A549 (cell line): ENCODE results near the gene SYT8. TPM values are rescaled to one million over a fixed set of nuclear protein-coding genes. Genes with fewer than 3 reads are reported as not detected.

Experiments
- ATAC-seq, 2 experiments: fragments of 200-7000 bp in 1 of 2; fragments of >200 bp in 1 of 2; cut with Nextera tagmentation in 1 of 2; cut with Tn5 transposase in 1 of 2; 3 replicates each; pipeline versions ENCODE4 v1.8.0 to v1.9.1; 2018 to 2020; ENCODE audit warnings: mild to moderate bottlenecking in 1 of 2, moderate library complexity in 1 of 2
- CTCF ChIA-PET: fragments of 300-600 bp; sonication (Branson Sonifier 250); formaldehyde crosslinking; extraction: SDS; loops from one replicate; lab custom pipeline; 2021; ENCODE audit warnings: antibody characterized with exemption, inconsistent platforms; lab: Yijun Ruan, JAX
- POLR2A ChIA-PET: fragments of 350-600 bp; formaldehyde crosslinking; extraction: SDS; loops from one replicate; lab custom pipeline; 2021; ENCODE audit warnings: antibody characterized with exemption, inconsistent platforms; lab: Yijun Ruan, JAX
- DNase-seq, 2 experiments: peaks; one replicate each; pipeline versions ENCODE4 v3.0.0 to v3.0.0-alpha.2; 2011 to 2016; ENCODE audit warnings: low read depth in 1 of 2, low spot score in 1 of 2
- FAIRE-seq: peaks from 2 replicates; lab custom pipeline; 2011; peaks lifted over from hg19 to GRCh38; lab: Jason Lieb, UNC
- H3K27ac ChIP-seq, 2 experiments: fragments of >200 bp; sonication (Bioruptor Twin); formaldehyde crosslinking; 3 replicates each; pipeline ENCODE4 v1.5.1; 2016 to 2017
- H3K4me1 ChIP-seq: fragments of >200 bp; sonication (Bioruptor Twin); formaldehyde crosslinking; 3 replicates; pipeline ENCODE4 v1.6.1; 2016
- H3K4me2 ChIP-seq: fragments of >200 bp; sonication (Bioruptor Twin); formaldehyde crosslinking; 3 replicates; pipeline ENCODE4 v1.6.1; 2016
- H3K4me3 ChIP-seq: fragments of >200 bp; sonication (Bioruptor Twin); formaldehyde crosslinking; 3 replicates; pipeline ENCODE4 v1.5.1; 2016
- H3K9me3 ChIP-seq: fragments of >200 bp; sonication (Bioruptor Twin); formaldehyde crosslinking; 3 replicates; pipeline ENCODE4 v1.6.1; 2016
- CBX8 ChIP-seq: fragments of 200-600 bp; sonication (generic); IDR thresholded peaks from 2 replicates; pipeline ENCODE4 v1.6.1; 2016
- CEBPB ChIP-seq, 2 experiments: fragments of >200 bp in 1 of 2; sonication (Bioruptor Twin) in 1 of 2; formaldehyde crosslinking in 1 of 2; IDR thresholded peaks; 2 replicates each; pipeline ENCODE4 v1.6.1; 2012 to 2016
- CHD4 ChIP-seq: fragments of 200-600 bp; sonication (generic); IDR thresholded peaks from 2 replicates; pipeline ENCODE4 v1.6.1; 2016; ENCODE audit warnings: antibody characterized with exemption, mild to moderate bottlenecking, borderline replicate concordance
- EHMT2 ChIP-seq: fragments of 200-600 bp; sonication (generic); IDR thresholded peaks from 2 replicates; pipeline ENCODE4 v1.6.1; 2016; ENCODE audit warnings: antibody characterized with exemption, low read depth, mild to moderate bottlenecking, moderate library complexity
- ESRRA ChIP-seq: fragments of 150-350 bp; IDR thresholded peaks from 2 replicates; pipeline ENCODE4 v1.6.1; 2014; ENCODE audit warnings: mild to moderate bottlenecking, low read length, borderline replicate concordance
- FOSB ChIP-seq: fragments of 250-450 bp; sonication (Bioruptor Pico); IDR thresholded peaks from 2 replicates; pipeline ENCODE4 v1.5.0; 2020; ENCODE audit warnings: mild to moderate bottlenecking, moderate library complexity
- FOSL2 ChIP-seq, 2 experiments: fragments of 450-650 bp in 1 of 2; fragments of >200 bp in 1 of 2; sonication (Bioruptor Twin) in 1 of 2; formaldehyde crosslinking; IDR thresholded peaks; 2 replicates each; pipeline versions ENCODE4 v1.5.0 to v1.6.1; 2016 to 2020; ENCODE audit warnings: mild to moderate bottlenecking in 1 of 2, moderate library complexity in 1 of 2
- JUNB ChIP-seq: fragments of >200 bp; sonication (Bioruptor Twin); formaldehyde crosslinking; IDR thresholded peaks from 2 replicates; pipeline ENCODE4 v1.6.1; 2016
- MAZ ChIP-seq: fragments of 150-350 bp; IDR thresholded peaks from 2 replicates; pipeline ENCODE4 v1.6.1; 2014; ENCODE audit warnings: antibody characterized with exemption, low read depth, low read length, borderline replicate concordance
- PHF8 ChIP-seq: fragments of 200-600 bp; sonication (generic); IDR thresholded peaks from 2 replicates; pipeline ENCODE4 v1.6.1; 2016; ENCODE audit warnings: low read depth, mild to moderate bottlenecking, antibody characterized with exemption, moderate library complexity, borderline replicate concordance
- RAD21 ChIP-seq, 2 experiments: fragments of >200 bp in 1 of 2; sonication (Bioruptor Twin) in 1 of 2; formaldehyde crosslinking in 1 of 2; IDR thresholded peaks in 1 of 2; conservative IDR thresholded peaks in 1 of 2; 2 replicates in 1 of 2; 3 replicates in 1 of 2; pipeline ENCODE4 v1.6.1; 2012 to 2018; ENCODE audit warnings: inconsistent platforms in 1 of 2
- RFX5 ChIP-seq: fragments of 450-650 bp; IDR thresholded peaks from 2 replicates; pipeline ENCODE4 v1.7.1; 2014; ENCODE audit warnings: antibody characterized with exemption, mild to moderate bottlenecking, moderate library complexity
- TP53 ChIP-seq: fragments of 250-450 bp; sonication (Bioruptor Pico); IDR thresholded peaks from 2 replicates; pipeline ENCODE4 v1.5.0; 2021; ENCODE audit warnings: mild to moderate bottlenecking, moderate library complexity
- WGBS: methylation state at CpG from one replicate; pipeline ENCODE4 v1.1.6; 2017; ENCODE audit errors: missing lambda C conversion rate; 5-methylcytosine and 5-hydroxymethylcytosine counted together
- polyA plus RNA-seq, 4 experiments: library from polyadenylated mRNA; depleted of rRNA in 3 of 4; stranded (reverse); fragments of >200 nt; fragmentation: RNase III in 1 of 4; extraction: RNeasy Plus Mini Kit Qiagen cat#74134 plus additional on column Dnase treatment in 1 of 4; gene quantifications; 2 replicates in 3 of 4; 3 replicates in 1 of 4; pipeline ENCODE4 v1.2.3, GENCODE V29; 2011 to 2017
- TF ChIP-seq, protein P1 (sequence below): fragments of >200 bp; sonication (Bioruptor Twin); formaldehyde crosslinking; IDR thresholded peaks from 3 replicates; pipeline ENCODE4 v1.5.1; 2016
- TF ChIP-seq, protein P2 (sequence below): fragments of 450-650 bp; IDR thresholded peaks from 2 replicates; pipeline ENCODE4 v1.6.1; 2014; ENCODE audit warnings: antibody characterized with exemption
- TF ChIP-seq, protein P3 (sequence below): IDR thresholded peaks from 2 replicates; pipeline ENCODE4 v1.6.1; 2012; ENCODE audit warnings: low read depth, borderline replicate concordance

SYT8 gene
- polyA plus RNA-seq, 2 of the 4 experiments (the other 2 are of a cell fraction), result 0.25 TPM; not detected in 1

DNA sequence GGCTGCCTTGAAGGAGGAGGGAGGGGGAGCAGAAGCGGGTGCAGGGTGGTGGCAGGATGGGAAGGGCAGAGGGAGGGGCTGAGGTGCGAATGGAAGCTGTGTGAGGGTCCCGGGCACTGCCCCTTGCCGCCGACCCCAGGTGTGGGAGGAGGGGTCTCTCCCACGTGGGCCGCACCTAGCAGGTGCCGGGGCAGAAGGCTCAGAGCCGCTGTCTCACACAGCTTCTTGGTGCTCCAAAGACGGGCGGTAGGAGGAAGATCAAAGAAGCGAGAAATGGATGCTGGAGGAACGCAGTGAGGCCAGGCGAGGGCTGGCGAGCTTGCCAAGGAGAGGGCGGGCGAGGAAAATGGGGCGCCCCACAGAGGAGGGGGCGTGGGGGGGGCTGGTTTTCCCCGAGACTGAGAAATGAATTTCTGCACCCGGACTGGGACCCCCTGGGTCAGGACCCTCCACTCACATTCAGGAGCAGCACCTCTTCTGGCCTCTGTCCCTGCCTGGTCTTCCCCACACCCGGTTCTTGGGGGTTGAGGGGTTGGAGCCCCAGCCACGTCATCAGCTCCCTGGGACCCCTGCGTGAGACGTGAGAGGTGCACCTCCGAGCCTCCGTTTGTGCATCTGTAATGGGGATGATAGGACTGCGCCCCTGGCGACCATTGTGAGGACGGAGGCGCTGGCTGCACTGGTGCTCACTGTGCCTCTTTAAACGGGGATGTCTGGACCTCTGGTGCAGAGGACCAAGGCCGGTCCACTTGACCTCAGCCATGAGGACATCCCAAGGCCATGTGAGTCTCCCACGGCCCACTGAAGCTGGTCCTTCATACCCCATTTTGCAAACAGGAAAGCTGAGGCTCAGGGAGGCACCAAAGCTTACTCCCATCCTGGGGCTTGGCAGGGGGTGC is 34.9 kb downstream of the SYT8 start:
- peak overlapping the region in 1 of 2 experiments; percentile 34; a peak in 2 of 6 replicates for H3K27ac ChIP-seq
- FAIRE-seq, result no peak
- DNase-seq, result peak; percentile 59 to 79
- peaks cover 29% of the 10 kb centered on the region for H3K4me1 ChIP-seq
- peak overlapping the region; percentile 67 for H3K4me2 ChIP-seq
- no peak for TF ChIP-seq FOSL2 (IDR thresholded peaks at IDR 0.05)
- no peak for TF ChIP-seq FOSL2 (CRISPR knock-in tag; IDR thresholded peaks at IDR 0.05)
- TF ChIP-seq, protein P1, sequence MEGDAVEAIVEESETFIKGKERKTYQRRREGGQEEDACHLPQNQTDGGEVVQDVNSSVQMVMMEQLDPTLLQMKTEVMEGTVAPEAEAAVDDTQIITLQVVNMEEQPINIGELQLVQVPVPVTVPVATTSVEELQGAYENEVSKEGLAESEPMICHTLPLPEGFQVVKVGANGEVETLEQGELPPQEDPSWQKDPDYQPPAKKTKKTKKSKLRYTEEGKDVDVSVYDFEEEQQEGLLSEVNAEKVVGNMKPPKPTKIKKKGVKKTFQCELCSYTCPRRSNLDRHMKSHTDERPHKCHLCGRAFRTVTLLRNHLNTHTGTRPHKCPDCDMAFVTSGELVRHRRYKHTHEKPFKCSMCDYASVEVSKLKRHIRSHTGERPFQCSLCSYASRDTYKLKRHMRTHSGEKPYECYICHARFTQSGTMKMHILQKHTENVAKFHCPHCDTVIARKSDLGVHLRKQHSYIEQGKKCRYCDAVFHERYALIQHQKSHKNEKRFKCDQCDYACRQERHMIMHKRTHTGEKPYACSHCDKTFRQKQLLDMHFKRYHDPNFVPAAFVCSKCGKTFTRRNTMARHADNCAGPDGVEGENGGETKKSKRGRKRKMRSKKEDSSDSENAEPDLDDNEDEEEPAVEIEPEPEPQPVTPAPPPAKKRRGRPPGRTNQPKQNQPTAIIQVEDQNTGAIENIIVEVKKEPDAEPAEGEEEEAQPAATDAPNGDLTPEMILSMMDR, result peak; percentile 51
- peak in 1 of 2 experiments; percentile 15; a peak in 1 of 5 replicates for TF ChIP-seq RAD21 (conservative IDR thresholded peaks at IDR 0.05 in 1 of 2, IDR thresholded peaks at IDR 0.05 in 1 of 2)
- 0 out of 3 replicates have a peak overlapping the region, but pooled peaks have one; percentile 8 for H3K4me3 ChIP-seq
- POLR2A ChIA-PET, result no interaction called here
- WGBS, result 11% methylated on average over 21 of the region's 34 CpGs
- CTCF ChIA-PET, result interaction anchor here (0.7 to 3.5 kb wide), 31 partner anchors 9 to 287 kb away, joined by 3 to 35 read pairs (median 4); partner anchors contain the start of genes LSP1, SYT8 and TNNI2
- no peaks in the 10 kb centered on the region for H3K9me3 ChIP-seq
- peak; percentile 73 to 89 for ATAC-seq

DNA sequence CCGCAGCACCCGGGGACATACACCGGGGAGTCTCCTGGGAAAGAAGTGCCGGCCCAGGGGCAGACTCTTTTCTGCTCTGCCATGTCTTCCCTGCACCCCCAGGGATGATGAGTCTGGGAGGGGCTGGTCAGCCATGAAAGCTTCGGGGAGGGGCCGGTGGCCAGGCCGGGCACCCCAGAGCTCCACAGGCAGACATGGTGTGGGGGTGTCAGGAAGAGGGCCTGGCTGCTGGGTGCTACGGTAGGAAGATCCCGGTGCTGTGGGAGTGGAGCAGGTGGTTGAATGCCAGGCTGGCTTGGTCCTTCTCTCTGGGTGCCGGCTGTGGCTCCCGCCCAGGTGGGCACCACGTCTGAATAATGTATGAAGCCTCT is 35.5 kb downstream of the SYT8 start:
- POLR2A ChIA-PET, result no interaction called here
- no peak for TF ChIP-seq FOSB (CRISPR knock-in tag)
- no peak for TF ChIP-seq CBX8
- no peak for TF ChIP-seq ESRRA
- TF ChIP-seq, protein P2, sequence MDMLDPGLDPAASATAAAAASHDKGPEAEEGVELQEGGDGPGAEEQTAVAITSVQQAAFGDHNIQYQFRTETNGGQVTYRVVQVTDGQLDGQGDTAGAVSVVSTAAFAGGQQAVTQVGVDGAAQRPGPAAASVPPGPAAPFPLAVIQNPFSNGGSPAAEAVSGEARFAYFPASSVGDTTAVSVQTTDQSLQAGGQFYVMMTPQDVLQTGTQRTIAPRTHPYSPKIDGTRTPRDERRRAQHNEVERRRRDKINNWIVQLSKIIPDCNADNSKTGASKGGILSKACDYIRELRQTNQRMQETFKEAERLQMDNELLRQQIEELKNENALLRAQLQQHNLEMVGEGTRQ, result no peak
- no peak for TF ChIP-seq RFX5
- TF ChIP-seq, protein P3, sequence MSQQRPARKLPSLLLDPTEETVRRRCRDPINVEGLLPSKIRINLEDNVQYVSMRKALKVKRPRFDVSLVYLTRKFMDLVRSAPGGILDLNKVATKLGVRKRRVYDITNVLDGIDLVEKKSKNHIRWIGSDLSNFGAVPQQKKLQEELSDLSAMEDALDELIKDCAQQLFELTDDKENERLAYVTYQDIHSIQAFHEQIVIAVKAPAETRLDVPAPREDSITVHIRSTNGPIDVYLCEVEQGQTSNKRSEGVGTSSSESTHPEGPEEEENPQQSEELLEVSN, result no peak
- no peak for TF ChIP-seq MAZ
- TF ChIP-seq PHF8, result no peak
- TF ChIP-seq EHMT2, result no peak
- TF ChIP-seq JUNB, result no peak
- TF ChIP-seq TP53, result no peak
- TF ChIP-seq CEBPB (IDR thresholded peaks at IDR 0.05), result no peak
- no peak for TF ChIP-seq CHD4
- H3K4me2 ChIP-seq, result peak overlapping the region; percentile 67
- H3K27ac ChIP-seq, result peak overlapping the region in 1 of 2 experiments; percentile 56; a peak in 1 of 6 replicates
- FAIRE-seq, result no peak
- peak in 1 of 2 experiments; percentile 6; a peak in 3 of 6 replicates for ATAC-seq
- no peak for DNase-seq
- CTCF ChIA-PET, result interaction anchor here (0.7 to 3.5 kb wide), 22 partner anchors 11 to 280 kb away, joined by 3 to 35 read pairs (median 4); partner anchors contain the start of genes LSP1, SYT8 and TNNI2
- no CpG with 5 or more reads among the region's 12 CpGs for WGBS
- no peak overlapping the region for H3K4me3 ChIP-seq
- H3K4me1 ChIP-seq, result peaks cover 25% of the 10 kb centered on the region
- no peaks in the 10 kb centered on the region for H3K9me3 ChIP-seq
